ENCODE measurements around the gene CENPP.

CENPP gene

DNA sequence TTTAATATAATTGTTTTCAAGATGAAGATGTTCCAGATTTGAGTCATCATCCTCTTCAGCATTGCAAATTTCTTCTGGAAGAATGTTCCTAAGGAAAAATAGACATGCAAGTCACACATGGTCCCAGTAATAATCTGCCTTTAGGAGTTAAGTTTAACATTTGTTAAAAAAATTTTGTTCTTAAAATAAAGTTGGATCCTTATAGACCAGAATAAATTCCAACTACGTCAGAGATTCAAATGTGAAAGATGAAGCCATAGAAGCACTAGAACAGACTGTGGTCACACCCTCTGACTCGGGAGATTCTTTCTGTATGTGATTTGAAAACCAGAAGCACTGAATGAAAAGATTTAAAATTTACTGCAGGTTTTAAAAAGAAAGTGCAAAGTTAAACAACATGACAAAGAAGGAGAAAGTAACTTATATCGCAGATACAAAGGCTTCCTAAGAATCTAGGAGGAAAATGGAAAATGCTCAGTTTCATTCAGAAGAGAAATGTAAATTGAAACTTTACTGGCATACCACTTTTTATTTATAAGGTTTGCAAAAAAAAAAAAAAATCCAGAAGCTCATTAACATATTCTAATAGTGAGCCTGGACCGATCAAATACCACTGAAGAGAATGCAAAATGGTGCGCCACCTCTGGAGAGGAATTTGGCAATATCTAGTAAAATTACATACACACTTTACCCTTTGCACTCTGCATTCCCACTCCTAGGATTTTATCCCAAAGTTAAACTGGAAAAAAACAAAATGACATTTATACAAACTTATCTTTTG is 170.8 kb downstream of the CENPP start:
- DNase-seq (ENCODE audit: low read depth): no peak
- TF ChIP-seq, protein P1, sequence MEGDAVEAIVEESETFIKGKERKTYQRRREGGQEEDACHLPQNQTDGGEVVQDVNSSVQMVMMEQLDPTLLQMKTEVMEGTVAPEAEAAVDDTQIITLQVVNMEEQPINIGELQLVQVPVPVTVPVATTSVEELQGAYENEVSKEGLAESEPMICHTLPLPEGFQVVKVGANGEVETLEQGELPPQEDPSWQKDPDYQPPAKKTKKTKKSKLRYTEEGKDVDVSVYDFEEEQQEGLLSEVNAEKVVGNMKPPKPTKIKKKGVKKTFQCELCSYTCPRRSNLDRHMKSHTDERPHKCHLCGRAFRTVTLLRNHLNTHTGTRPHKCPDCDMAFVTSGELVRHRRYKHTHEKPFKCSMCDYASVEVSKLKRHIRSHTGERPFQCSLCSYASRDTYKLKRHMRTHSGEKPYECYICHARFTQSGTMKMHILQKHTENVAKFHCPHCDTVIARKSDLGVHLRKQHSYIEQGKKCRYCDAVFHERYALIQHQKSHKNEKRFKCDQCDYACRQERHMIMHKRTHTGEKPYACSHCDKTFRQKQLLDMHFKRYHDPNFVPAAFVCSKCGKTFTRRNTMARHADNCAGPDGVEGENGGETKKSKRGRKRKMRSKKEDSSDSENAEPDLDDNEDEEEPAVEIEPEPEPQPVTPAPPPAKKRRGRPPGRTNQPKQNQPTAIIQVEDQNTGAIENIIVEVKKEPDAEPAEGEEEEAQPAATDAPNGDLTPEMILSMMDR (conservative IDR thresholded peaks at IDR 0.05; ENCODE audit: low read depth, low read length): no peak
- H3K4me3 ChIP-seq (ENCODE audit: low read depth, low read length): no peak overlapping the region

DNA sequence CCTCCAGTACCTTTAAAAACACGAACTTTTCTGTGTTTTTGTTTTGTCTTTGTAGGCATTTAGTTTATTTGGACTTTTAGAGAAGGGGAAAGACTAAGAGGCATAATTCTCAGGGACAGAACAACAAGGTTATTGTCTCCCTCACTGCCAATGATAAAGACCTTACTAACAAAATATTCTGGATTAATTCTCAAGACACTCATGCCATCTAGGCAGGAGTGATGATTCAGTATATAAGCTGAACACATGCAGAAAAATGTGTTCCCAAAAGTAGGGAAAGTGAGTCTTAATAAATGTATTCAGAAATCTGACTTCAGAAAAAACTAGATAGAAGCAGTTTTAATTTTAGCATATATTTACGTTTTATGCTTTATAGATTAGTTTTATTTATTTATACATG is 173.9 kb downstream of the CENPP start:
- TF ChIP-seq, protein P1 (conservative IDR thresholded peaks at IDR 0.05; ENCODE audit: low read depth, low read length): no peak
- no peak overlapping the region for H3K4me3 ChIP-seq (ENCODE audit: low read depth, low read length)
- no peak for DNase-seq (ENCODE audit: low read depth)

DNA sequence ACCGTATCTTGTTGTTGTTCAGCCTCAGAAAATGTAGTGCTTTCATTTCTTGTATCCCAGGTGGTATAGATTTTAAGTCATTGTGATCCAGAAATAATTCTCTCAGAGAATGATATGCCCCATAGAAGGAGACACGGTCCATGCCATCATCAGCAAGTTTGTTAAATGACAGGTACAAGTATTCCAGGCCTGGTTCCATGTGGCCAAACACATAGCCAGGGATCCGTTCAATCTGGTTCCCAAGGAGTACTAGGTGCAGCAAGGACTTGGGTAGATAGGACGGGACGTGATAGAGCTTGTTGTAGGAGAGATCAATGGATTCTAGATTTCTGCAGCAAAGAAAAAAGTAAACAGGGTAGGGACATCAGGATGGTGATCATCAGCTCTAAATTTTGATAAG is 175.0 kb downstream of the CENPP start:
- H3K4me3 ChIP-seq (ENCODE audit: low read depth, low read length): no peak overlapping the region
- TF ChIP-seq, protein P1 (conservative IDR thresholded peaks at IDR 0.05; ENCODE audit: low read depth, low read length): no peak
- DNase-seq (ENCODE audit: low read depth): no peak

GRCh38 chr9:92501671-92502393 is 176.1 kb downstream of the CENPP start:
- H3K4me3 ChIP-seq (ENCODE audit: low read depth, low read length): no peak overlapping the region
- DNase-seq (ENCODE audit: low read depth): peak; percentile 55
- TF ChIP-seq, protein P1 (conservative IDR thresholded peaks at IDR 0.05; ENCODE audit: low read depth, low read length): peak; percentile 70

DNA sequence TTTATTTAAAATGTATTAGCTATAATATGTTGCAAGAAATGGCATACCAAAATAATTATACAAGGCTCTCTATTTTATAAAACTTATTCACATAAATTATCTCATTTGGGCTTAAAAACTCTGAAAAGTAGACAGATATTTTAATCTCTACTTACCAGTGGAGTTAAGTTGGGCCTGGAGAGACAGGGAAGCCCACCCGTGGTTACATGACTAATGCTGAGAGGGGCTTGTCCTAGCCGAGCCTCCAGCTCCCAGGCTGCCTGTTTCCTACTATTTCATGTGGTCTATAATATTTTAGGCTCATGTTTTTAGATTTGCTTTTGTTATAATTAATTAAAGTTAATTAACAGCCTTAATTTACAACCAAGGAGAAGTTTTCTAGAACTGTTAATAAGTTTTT is 177.4 kb downstream of the CENPP start:
- DNase-seq (ENCODE audit: low read depth): no peak
- TF ChIP-seq, protein P1 (conservative IDR thresholded peaks at IDR 0.05; ENCODE audit: low read depth, low read length): no peak
- no peak overlapping the region for H3K4me3 ChIP-seq (ENCODE audit: low read depth, low read length)

- TF ChIP-seq, protein P1 (conservative IDR thresholded peaks at IDR 0.05; ENCODE audit: low read depth, low read length): no peak
- peak; percentile 56 for DNase-seq (ENCODE audit: low read depth)
- no peak overlapping the region for H3K4me3 ChIP-seq (ENCODE audit: low read depth, low read length)
Measured at GRCh38 chr9:92504881-92505280, 179.1 kb downstream of the CENPP start.
